IPS DF 6.9 (cell line): ENCODE data around the gene TMEM109.
A peak's percentile ranks its signal among the peaks of the same experiment; 100 is the strongest.

ENCODE experiments used
- DNase-seq: peaks from one replicate; pipeline ENCODE4 v3.0.0-alpha.2; 2013; ENCODE audit warnings: low read depth, low spot score
- H3K27ac ChIP-seq: one replicate; pipeline ENCODE4 v1.5.1; 2013; ENCODE audit warnings: low read length, control low read depth
- H3K27me3 ChIP-seq: 2 replicates; pipeline ENCODE4 v1.6.1; 2013; ENCODE audit warnings: mild to moderate bottlenecking, low read length; ENCODE audit not compliant: control insufficient read depth, insufficient read depth
- H3K36me3 ChIP-seq: 2 replicates; pipeline ENCODE4 v1.6.1; 2013; ENCODE audit warnings: low read length; ENCODE audit not compliant: control insufficient read depth, insufficient read depth
- H3K4me1 ChIP-seq: 2 replicates; pipeline ENCODE4 v1.6.1; 2013; ENCODE audit warnings: low read length; ENCODE audit not compliant: control insufficient read depth, insufficient read depth
- H3K4me3 ChIP-seq: 2 replicates; pipeline ENCODE4 v1.5.1; 2013; ENCODE audit warnings: mild to moderate bottlenecking, low read length
- H3K9me3 ChIP-seq: 2 replicates; pipeline ENCODE4 v1.6.1; 2013; ENCODE audit warnings: low read length, inconsistent platforms; ENCODE audit not compliant: control insufficient read depth, insufficient read depth
- WGBS: extraction: QIAGEN DNeasy Blood & Tissue Kit; methylation state at CpG from one replicate; pipeline ENCODE4 v1.1.7; 2013; ENCODE audit warnings: mixed read lengths, missing lambda C conversion rate; ENCODE audit not compliant: insufficient read length, insufficient coverage; 5-methylcytosine and 5-hydroxymethylcytosine counted together

TMEM109 gene, protein sequence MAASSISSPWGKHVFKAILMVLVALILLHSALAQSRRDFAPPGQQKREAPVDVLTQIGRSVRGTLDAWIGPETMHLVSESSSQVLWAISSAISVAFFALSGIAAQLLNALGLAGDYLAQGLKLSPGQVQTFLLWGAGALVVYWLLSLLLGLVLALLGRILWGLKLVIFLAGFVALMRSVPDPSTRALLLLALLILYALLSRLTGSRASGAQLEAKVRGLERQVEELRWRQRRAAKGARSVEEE

GRCh38 chr11:60913793-60914632 lies at the start of gene TMEM109:
Gene TMEM109, plus strand, starts transcription at chr11:60914158. Its CDS starts 5,536 bp downstream, at chr11:60919694.
- Histone ChIP-seq H3K4me3 (peak within 1 kb of the TSS; percentile 33; the same call in 1 of the 2 replicates), H3K27me3 (no peaks in the 10 kb centered on the region), H3K27ac (no peak within 1 kb of the TSS), H3K36me3 (no peaks in the 10 kb centered on the region), H3K9me3 (no peaks in the 10 kb centered on the region), H3K4me1 (peaks cover 6% of the 10 kb centered on the region)
- DNase-seq = peak; percentile 58
- no CpG with 5 or more reads among the region's 70 CpGs for WGBS

DNA sequence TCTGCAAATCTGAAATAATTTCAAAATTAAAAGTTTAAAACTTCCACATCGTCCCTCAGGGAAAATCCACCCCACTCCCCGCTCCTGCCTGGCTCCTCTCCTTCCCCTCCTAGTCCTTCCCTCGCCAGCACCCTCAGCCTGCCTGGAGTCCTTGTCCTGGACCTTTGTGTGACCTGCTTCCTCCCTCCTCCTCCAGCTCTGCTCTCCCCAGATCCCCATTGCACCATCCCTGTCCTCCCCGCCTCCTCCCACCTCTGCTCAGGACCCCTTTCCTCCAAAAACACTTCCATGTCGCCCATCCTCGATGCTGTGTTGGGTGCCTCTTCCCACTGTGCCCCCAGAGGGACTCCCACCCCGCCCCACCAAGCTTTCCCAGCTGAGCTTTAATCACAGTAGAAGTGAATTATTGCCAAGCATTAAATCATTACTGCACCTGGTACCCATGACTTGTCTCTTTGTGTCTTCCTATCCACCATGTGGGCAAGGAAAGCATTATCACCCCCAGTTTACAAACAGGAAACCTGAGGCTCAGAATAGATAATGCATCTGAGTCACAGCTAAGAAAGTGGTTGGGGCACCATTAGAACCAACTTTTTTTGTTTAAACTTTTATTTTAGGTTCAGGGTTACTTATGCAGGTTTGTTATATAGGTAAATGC lies 49.0 kb upstream of the TMEM109 start:
- Histone ChIP-seq H3K9me3 (no peaks in the 10 kb centered on the region), H3K4me3 (no peak overlapping the region), H3K4me1 (no peaks in the 10 kb centered on the region; the same call in 1 of the 2 replicates)

DNA sequence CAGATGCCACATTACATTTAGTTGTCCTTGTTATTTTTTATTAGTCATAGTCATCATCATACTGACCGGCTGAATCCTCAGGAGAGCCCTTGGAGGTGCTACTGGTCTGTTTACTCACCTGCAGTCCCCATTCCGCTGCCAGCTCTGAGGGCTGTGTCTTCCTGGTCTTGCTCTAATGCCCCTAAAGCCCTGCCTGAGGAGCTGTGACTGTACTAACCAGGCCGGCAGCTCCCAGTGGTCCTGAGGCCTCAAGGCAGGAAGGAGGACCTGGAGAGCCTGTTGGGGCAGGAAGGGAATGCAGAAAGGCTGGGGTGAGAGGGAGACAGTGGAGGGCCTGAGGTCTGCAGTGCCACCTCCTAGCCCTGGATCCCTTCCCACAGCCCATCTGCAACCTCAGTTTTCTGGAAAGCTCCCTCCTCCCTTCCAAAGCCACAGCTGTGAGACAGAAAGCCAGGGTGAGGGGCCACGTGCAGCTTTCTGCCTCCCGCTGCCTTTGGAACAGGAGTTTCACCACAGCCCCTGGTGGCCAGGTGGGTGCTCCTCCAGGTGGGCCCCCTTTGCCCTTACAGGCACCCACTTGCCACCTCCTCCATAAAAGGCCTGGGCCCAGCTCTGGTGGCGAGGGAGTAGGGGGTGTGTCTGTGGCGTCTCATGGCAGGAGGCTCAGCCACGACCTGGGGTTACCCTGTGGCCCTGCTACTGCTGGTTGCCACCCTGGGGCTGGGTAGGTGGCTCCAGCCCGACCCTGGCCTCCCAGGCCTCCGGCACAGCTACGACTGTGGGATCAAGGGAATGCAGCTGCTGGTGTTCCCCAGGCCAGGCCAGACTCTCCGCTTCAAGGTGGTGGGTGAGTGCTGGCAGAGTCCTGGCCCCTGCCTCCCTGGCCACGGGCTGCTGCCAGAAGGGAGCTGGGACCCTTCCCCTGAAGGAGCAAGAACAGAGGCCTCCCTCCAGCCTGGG lies 46.8 kb upstream of the TMEM109 start, which contains the start of gene ZP1:
TSS of gene ZP1 (plus strand) at position 632 of the 960 bp plus-strand sequence. CDS start at position 652, 20 bp downstream.
- H3K9me3 ChIP-seq = no peaks in the 10 kb centered on the region
- H3K4me3 ChIP-seq = no peak within 1 kb of the TSS
- no peak within 1 kb of the TSS for H3K27ac ChIP-seq
- no peaks in the 10 kb centered on the region for H3K36me3 ChIP-seq
- no peaks in the 10 kb centered on the region for H3K27me3 ChIP-seq
- H3K4me1 ChIP-seq = no peaks in the 10 kb centered on the region; the same call in 1 of the 2 replicates
- WGBS = no CpG with 5 or more reads among the region's 13 CpGs
- no peak for DNase-seq

More for the DNA sequence above, 49.0 kb upstream of the TMEM109 start:
- H3K27me3 ChIP-seq = no peaks in the 10 kb centered on the region
- no peak for DNase-seq
- no peaks in the 10 kb centered on the region for H3K36me3 ChIP-seq
- no peak overlapping the region for H3K27ac ChIP-seq
- WGBS = no CpG with 5 or more reads among the region's 7 CpGs

DNA sequence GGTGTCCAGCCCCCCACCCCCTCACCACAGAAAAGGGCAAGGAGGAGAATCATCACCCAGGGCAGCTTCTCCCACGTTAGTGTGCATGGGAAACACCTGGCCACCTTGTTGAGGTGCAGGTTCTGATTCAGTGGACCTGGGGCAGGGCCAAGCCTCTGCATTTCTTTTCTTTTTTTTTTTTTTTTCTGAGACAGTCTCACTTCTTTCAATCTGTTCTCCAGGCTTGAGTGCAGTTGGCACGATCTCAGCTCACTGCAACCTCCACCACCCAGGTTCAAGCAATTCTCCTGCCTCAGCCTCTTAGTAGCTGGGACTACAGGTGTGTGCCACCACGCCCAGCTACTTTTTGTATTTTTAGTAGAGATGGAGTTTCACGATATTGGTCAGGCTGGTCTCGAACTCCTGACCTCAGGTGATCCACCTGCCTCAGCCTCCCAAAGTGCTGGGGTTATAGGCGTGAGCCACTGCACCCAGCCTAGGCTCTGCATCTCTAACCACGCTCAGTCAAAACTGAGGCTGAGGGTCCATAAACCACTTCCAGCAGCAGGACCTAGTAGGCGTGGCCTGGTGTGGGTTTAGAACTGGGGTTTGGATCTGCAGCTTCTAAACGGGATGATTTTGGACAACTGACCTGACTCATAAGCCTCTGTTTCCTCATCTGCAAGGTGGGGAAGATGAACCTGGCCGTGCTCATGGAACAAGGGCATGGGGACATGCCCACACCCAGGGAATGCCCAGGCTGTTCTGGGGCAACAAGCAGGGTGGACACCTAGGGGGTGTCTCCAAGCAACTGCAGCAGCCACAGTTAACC lies 45.9 kb upstream of the TMEM109 start:
- no peak overlapping the region for H3K27ac ChIP-seq
- WGBS = no CpG with 5 or more reads among the region's 10 CpGs

GRCh38 chr11:60868682-60869450 lies 45.1 kb upstream of the TMEM109 start:
- WGBS = no CpG with 5 or more reads among the region's 10 CpGs
- Histone ChIP-seq H3K27me3 (no peaks in the 10 kb centered on the region), H3K27ac (no peak overlapping the region), H3K9me3 (no peaks in the 10 kb centered on the region), H3K4me3 (no peak overlapping the region), H3K36me3 (no peaks in the 10 kb centered on the region), H3K4me1 (no peaks in the 10 kb centered on the region; the same call in 1 of the 2 replicates)
- DNase-seq = no peak

More for the DNA sequence above, 45.9 kb upstream of the TMEM109 start:
- DNase-seq = no peak
- no peak overlapping the region for H3K4me3 ChIP-seq
- H3K36me3 ChIP-seq = no peaks in the 10 kb centered on the region
- H3K9me3 ChIP-seq = no peaks in the 10 kb centered on the region
- no peaks in the 10 kb centered on the region for H3K27me3 ChIP-seq
- no peaks in the 10 kb centered on the region; the same call in 1 of the 2 replicates for H3K4me1 ChIP-seq

- Histone ChIP-seq H3K27me3 (no peaks in the 10 kb centered on the region), H3K36me3 (no peaks in the 10 kb centered on the region), H3K4me1 (no peaks in the 10 kb centered on the region; the same call in 1 of the 2 replicates), H3K27ac (no peak overlapping the region), H3K4me3 (no peak overlapping the region), H3K9me3 (no peaks in the 10 kb centered on the region)
- no peak for DNase-seq
- WGBS = no CpG with 5 or more reads among the region's 7 CpGs
These were observed 44.5 kb upstream of the TMEM109 start for GRCh38 chr11:60869451-60869825.

- Histone ChIP-seq H3K4me3 (no peak overlapping the region), H3K4me1 (no peaks in the 10 kb centered on the region; the same call in 1 of the 2 replicates), H3K36me3 (no peaks in the 10 kb centered on the region), H3K9me3 (no peaks in the 10 kb centered on the region), H3K27me3 (no peaks in the 10 kb centered on the region), H3K27ac (no peak overlapping the region)
- no CpG with 5 or more reads among the region's 3 CpGs for WGBS
- no peak for DNase-seq
These were observed 43.7 kb upstream of the TMEM109 start for GRCh38 chr11:60870276-60870675.

DNA sequence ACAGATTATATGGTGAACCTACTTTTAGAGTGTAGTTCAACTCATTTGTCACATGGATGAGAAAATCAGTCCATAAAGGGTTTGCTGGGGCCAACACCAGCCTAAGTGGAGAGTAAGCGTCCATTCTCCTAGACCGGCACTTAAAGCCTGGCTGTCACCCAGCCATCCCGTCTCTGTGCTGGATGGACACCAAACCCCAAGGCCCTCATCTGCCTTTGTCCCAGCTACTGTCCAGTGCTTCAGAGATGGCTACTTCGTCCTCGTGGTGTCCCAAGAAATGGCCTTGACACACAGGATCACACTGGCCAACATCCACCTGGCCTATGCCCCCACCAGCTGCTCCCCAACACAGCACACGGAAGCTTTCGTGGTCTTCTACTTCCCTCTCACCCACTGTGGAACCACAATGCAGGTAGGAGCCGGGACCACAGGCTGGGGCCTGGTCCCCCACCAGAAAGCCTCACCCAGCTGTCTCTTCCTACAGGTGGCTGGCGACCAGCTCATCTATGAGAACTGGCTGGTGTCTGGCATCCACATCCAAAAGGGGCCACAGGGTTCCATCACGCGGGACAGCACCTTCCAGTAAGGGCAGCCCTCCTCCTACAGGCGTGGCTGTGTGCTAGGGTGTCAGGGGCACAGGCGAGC lies 43.1 kb upstream of the TMEM109 start:
- Histone ChIP-seq H3K4me1 (no peaks in the 10 kb centered on the region; the same call in 1 of the 2 replicates), H3K27ac (no peak overlapping the region), H3K4me3 (no peak overlapping the region), H3K36me3 (no peaks in the 10 kb centered on the region), H3K27me3 (no peaks in the 10 kb centered on the region), H3K9me3 (no peaks in the 10 kb centered on the region)
- DNase-seq = no peak
- no CpG with 5 or more reads among the region's 13 CpGs for WGBS
